Lower lobe of right lung (tissue), 2 donors: ENCODE results near the gene IFNGR1. TPM values are rescaled to one million over a fixed set of nuclear protein-coding genes. Genes with fewer than 3 reads are reported as not detected.

ENCODE experiments used
- ATAC-seq, 2 donors: fragments of 200-7000 bp; cut with Tn5 transposase; one replicate each; pipeline ENCODE4 v1.9.1; 2020 to 2022; ENCODE audit warnings: mild to moderate bottlenecking in 2 of 2, moderate library complexity in 2 of 2
- DNase-seq: peaks from one replicate; pipeline ENCODE4 v3.0.0-alpha.2; 2020
- H3K27ac ChIP-seq: fragments of 200-600 bp; one replicate; pipeline ENCODE4 v1.8.0; 2022
- H3K27me3 ChIP-seq: fragments of 200-600 bp; one replicate; pipeline ENCODE4 v1.8.0; 2022; ENCODE audit warnings: low read depth
- H3K36me3 ChIP-seq: fragments of 200-600 bp; one replicate; pipeline ENCODE4 v1.8.0; 2022; ENCODE audit warnings: mild to moderate bottlenecking
- H3K4me1 ChIP-seq: fragments of 200-600 bp; one replicate; pipeline ENCODE4 v1.8.0; 2022
- H3K4me3 ChIP-seq: fragments of 200-600 bp; one replicate; pipeline ENCODE4 v1.8.0; 2022; ENCODE audit warnings: mild to moderate bottlenecking
- H3K9me3 ChIP-seq: fragments of 200-600 bp; one replicate; pipeline ENCODE4 v1.8.0; 2022
- intact Hi-C: fragments of 100-400 bp; cut with DNase I; formaldehyde crosslinking; loops from one replicate; pipeline ENCODE4 v1.11.0; 2022
- total RNA-seq: library from RNA; stranded (reverse); fragmentation: NEBNext Ultra II Directional; extraction: Animal tissue kit (Norgen Biotek cat#: 25700); gene quantifications from one replicate; pipeline ENCODE4 v1.2.1, GENCODE V29; 2021
- TF ChIP-seq, protein P1 (sequence below): fragments of 200-600 bp; IDR thresholded peaks from one replicate; pipeline ENCODE4 v1.8.0; 2022; ENCODE audit warnings: antibody characterized with exemption, mild to moderate bottlenecking
- donor health status: DM: no; HTN: yes; CAD: no; lungs with severe emphysema.

The IFNGR1 gene
- total RNA-seq, 1 donor from 2014 or later = 208 TPM

DNA sequence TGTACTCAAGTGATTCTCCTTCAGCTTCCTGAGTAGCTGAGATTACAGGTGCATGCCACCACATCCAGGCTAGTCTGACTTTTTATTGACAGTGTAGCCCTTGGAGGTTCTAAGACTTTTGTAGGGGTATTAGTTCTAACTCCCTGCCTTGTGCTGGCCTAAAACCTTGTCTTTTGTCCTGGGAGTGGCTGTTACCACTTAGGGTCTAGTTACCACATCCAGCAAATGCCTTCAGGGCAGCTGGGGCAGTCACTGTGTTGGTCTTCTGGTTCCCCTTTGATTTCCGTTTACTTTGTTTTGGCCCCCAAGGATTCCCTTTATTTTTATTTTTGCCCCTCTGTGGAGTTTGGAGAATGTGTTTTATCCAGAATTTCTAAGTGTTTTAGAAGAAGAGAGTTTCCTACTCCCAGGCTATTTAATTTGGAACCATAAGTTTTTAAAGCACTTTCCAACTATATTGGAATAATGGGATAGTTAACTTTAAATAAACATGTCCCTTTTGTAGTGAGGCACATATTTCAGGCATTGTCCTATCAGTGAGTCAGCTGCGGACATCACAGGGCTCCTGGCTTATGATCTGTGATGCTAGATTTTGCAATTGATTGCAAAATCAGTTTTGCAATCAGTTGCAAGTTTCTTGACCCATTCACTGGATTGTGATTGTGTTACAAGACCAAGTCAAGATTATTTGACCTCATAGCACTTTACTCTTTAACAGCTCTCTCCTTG, 70.7 kb downstream of the IFNGR1 start:
- peak; percentile 87 to 92 for ATAC-seq
- TF ChIP-seq, protein P1, sequence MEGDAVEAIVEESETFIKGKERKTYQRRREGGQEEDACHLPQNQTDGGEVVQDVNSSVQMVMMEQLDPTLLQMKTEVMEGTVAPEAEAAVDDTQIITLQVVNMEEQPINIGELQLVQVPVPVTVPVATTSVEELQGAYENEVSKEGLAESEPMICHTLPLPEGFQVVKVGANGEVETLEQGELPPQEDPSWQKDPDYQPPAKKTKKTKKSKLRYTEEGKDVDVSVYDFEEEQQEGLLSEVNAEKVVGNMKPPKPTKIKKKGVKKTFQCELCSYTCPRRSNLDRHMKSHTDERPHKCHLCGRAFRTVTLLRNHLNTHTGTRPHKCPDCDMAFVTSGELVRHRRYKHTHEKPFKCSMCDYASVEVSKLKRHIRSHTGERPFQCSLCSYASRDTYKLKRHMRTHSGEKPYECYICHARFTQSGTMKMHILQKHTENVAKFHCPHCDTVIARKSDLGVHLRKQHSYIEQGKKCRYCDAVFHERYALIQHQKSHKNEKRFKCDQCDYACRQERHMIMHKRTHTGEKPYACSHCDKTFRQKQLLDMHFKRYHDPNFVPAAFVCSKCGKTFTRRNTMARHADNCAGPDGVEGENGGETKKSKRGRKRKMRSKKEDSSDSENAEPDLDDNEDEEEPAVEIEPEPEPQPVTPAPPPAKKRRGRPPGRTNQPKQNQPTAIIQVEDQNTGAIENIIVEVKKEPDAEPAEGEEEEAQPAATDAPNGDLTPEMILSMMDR = no peak
- Histone ChIP-seq H3K27me3 (no peaks in the 10 kb centered on the region), H3K9me3 (no peaks in the 10 kb centered on the region), H3K36me3 (no peaks in the 10 kb centered on the region), H3K27ac (peak overlapping the region; percentile 46), H3K4me1 (peaks cover 18% of the 10 kb centered on the region), H3K4me3 (no peak overlapping the region)
- DNase-seq = peak; percentile 65
- intact Hi-C loops = no loop called here

Other genes with a start within 250 kb of the IFNGR1 start
- 10.9 TPM for gene IL20RA, start 174.4 kb downstream of the IFNGR1 start, total RNA-seq
- not detected for gene IL22RA2, start 45.7 kb downstream of the IFNGR1 start, total RNA-seq